HG02610 (cell line): Measurements from ENCODE around the gene RAD52.

Experiments used
- ATAC-seq: cut with Tn5 transposase; IDR thresholded peaks from one replicate; pipeline ENCODE4 v1.9.1; 2021; ENCODE audit warnings: mild to moderate bottlenecking, moderate library complexity; ENCODE audit not compliant: unreplicated experiment

RAD52 gene

DNA sequence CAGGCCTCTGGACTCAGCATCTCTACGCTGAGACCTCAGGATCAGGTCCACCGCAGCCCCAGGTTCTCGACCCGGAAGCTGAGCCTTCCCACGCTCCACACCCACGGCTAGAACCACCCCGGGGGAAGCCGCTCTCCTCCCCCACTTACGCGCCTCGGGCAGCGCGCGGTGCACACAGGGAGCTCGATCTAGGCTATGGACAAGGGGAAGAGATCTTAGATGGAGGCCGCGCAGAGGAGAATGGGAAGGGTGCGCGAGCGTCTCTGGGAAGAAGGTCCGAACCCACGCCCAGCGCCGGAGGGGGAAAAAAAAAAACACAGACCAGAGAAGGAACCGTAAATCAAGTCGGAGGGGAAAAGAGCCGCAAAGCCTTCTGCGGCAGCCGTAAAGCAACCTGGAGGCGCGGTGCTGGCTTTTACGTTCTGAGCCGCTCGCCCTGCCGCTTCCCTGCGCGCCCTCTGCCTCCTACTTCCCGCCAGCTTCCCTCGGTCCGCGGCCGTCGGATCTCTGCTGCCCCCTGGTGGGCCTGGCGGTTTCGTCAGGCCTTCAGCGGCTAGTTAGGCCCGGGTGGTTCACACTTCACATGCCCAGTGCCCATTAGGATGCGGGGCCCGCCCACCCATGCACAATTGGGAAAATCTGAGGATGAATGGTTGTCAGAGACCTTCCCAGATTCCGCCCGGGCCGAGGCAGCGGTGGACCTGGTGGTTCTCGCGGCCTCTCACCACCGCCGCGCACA lies at the start of gene RAD52:
TSS of gene RAD52 (minus strand) at position 242 of the 739 bp plus-strand sequence. CDS start 16,636 bp downstream, outside the sequence.
- peak; percentile 78 for ATAC-seq

DNA sequence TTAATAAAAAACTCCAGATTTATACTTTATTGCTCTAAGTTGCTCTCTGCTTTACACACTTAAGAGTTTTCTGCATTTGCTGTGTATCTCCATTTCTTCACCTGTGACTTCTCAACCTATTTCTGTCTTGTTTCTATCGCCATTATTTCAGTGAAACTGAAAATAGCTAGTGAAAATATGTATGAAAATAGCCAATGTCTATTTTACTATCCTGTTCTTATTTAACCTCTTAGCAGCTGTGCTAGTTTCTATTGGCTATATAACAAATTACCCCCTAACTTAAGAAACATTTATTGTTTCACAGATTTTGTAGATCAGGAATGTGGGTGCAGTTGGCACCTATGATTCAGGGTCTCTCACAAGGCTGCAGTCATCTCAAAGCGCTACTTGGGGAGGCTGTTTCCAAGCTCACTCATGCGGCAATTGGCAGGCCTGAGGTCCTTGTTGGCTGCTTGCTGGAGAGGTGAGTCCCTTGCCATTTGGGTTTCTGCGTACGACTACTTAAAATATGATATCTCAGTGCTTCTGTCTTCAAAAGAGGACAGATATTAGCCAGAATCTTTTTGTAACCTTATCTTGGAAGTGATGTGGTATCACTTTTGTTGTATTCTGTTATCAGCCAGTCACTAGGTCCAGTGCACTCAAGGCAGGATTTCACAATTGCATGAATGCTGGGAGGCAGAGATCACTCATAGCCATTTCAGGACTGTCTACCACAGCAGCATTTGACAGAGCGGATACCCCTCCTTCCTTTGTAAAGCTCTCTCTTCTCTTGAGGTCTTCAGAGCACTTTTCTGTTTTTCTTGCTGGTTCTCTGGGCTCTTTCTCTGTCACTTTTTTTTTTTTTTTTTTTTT lies 48.8 kb upstream of the RAD52 start:
- ATAC-seq = no peak

DNA sequence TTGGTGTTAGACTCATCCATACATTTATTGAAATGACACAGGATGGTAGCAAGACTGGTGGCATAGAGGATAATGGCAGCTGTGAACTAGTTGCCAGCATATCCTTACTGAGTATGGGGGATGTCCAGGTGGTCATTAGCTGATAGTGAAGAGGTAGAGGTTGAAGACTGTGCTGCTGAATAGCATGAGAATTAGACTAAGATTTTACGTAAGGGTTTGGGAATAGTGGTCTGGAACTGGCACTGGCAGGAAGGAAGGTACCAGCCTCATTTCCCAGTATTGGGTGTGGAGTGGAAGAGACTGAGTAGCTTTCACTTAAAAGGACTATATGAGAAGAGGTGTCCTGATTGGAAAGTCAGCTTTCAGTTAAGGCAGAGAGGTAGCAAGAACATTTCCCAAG lies 48.0 kb upstream of the RAD52 start:
- no peak for ATAC-seq

DNA sequence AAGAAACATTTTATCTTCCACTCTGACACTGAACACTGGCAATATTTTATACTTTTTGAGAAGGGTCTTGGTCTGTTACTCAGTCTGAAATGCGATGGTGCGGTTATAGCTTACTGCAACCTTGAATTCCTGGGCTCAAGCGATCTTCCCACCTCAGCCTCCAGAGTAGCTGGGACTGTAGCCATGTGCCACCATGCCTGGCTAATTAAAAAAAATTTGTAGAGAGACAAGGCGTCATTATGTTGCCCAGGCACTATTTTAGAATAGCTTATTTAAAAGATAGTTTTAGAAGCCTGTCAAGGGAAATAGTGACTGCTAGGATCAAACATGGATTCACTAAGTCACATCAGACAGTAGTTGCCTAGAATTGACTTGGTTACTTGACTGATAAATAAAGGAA lies 47.4 kb upstream of the RAD52 start:
- no peak for ATAC-seq

DNA sequence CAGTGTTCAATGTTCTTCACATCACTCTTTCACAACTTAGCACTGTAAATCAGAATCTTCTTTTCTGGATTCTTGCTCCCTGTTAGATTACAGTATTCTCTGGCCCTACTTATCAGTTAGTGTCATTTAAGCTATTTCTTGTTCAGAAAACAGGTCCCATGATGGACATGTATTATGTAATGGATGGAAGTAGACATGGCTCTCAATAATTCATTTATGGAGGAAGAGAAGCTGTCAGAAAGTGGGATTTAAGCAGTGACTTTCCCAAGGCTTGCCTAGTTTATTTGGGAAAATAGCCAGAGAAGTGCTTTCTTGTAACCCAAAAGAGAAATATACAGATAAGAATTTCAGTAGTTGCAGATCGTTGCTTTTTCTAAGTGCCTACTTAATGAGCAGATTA lies 43.2 kb upstream of the RAD52 start:
- no peak for ATAC-seq

DNA sequence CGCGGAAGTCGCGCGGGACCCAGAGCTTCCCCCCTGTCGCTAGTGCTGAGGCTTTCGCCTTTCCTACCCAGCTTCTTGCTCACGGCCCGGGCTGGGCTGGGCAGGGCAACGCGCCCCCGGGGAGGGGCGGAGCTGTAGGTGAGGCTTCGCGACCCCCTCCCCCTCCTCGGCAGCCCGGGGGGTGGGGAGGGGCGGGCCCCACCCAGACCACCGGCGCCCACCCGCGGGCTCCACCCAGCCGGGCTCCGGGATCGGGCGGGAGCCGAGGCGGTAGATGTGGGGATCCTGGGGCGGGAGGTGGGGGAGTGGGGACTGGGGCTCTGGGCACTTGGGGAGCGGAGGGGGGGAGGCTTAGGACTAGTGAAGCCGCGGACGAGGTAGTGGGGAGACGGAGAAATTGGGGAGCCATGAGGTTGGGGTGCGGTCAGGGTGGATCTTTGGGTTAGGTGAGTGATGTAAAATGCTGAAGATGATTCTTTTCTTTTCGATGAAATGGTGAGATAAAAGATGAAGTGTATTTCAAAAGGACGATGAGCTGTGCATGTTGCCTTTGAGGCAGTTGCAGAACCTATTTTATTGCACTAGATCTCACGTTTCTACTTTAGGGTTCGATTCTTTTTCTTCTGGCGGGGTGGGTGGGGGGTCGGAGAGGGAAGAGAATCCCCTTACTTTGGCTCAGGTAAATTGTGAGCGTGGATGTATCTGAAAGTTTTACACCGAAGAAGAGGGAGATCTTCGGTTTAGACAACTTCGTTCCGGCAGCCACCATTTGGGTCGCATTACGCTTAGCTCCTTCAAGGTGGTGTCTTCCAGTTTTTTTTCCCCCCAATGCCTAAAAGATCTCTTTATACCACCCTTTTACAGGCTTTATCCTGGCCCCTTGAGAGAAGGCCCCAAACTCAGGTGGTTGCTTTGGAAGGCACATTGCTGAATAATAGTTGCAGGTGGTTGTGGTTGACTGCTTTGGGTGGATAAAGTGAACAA lies 42.1 kb upstream of the RAD52 start:
- peak; percentile 47 for ATAC-seq

DNA sequence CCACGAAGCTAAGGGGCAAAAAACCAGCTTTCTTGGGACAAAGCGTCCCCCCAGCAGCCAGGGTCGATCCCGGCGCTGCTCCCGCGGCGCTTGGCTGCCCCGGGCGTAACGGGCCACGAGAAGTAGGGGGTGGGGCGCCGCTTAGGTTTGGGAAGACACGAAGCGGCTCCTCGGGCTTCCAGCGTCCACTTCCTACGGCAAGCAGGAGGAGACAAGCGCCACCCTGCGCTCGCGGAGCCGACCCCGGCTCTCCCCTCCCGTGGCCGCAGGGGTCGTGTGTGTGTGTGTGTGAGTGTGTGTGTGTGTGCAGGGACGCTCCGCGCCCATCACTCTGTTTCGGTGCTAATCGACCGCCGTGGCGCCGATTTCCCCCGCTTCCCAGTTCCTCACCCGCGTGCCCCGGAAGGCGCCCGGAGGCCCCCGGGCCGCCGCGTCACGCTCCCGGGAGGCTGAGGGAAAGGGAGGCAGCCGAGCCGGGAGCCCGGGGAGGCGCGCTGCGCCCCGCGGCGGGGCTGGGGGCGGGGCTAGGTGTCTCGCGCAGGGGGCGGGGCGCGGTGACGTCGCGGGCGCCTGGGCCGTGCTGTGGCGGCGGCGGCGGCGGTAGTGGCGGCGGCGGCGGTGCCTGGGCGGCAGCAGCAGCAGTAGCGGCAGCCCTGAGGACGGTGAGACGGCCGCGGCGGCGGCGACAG lies 41.3 kb upstream of the RAD52 start, which contains the start of gene ERC1:
TSS of gene ERC1 (plus strand) at position 563 of the 689 bp plus-strand sequence. CDS start 36,681 bp downstream, outside the sequence.
- peak; percentile 85 for ATAC-seq

DNA sequence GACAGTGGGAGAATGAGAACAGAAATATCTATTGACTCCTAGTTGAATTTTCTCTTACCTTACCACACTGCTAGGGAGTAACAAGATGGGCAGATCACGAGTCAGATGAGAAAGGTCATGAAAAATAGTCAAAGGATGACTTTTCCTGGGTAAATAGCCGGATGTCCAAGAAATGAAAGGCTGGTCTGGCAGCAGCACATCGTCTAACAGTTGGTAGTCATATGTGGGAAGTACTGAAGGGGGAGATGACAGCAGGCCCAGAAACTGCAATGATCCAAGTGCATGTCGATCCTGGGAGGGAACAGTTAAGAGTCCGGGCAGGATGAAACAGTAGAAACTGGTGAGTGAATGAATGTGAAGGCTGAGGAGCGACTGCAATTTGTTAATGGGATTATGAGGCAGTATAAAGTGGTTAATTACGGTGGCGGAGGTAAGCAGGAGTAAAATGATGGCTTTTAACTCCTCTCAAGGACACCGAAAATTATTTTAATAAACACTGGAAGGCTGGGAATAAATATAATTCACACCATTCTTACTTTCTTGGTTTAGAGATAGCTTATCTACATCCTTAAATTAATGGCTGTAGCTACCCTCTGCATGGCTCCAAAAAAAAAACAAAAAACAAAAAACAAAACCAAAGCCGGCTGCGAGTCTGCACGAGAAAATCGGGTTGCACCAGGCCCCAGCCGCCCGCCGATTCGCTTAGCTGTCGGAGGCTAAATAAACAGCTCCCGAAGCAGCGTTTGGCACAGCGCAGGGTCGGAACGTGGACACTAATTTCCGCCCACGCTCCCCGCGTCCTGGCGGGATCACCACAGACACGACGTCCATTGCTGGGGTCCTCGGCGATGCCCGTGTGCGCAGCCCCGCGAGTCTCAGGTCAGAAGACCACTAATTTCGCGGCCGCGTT lies 40.5 kb upstream of the RAD52 start:
- no peak for ATAC-seq

DNA sequence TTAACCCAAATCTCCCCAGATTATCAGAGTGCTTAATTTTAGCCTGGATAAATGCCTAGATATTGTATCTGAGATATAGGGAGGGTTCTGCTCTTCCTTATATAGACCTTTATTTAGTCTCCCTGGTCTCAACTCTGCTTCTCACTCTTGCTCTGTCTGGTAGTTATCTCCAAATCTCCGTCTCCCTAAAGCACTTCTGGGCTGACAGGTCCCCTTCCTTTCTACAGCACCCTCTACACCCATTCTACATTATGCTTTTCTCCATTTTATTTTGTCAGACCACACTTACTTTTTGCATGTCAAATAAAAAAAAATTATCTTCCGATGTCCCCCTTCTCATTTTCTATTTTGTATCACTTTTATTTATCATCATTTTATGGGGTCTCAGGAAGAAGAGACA lies 39.6 kb upstream of the RAD52 start:
- no peak for ATAC-seq

DNA sequence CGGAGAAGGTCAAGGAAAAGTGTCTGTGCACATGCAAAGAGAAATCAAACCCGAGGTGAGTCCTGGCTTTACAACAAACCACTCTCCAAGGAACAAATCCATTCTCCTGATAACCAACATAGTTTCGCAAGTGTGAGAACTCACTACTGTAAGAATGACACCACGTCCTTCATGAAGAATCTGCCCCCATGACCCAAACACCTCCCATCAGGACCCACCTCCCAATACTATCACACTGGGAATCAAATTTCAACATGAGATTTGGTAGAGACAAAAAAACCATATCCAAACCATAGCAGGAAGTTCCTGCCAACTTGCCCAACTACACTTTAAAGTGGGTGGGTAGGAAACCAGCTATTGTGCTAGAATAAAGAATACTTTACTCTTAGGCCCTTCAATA lies 39.2 kb upstream of the RAD52 start:
- no peak for ATAC-seq

DNA sequence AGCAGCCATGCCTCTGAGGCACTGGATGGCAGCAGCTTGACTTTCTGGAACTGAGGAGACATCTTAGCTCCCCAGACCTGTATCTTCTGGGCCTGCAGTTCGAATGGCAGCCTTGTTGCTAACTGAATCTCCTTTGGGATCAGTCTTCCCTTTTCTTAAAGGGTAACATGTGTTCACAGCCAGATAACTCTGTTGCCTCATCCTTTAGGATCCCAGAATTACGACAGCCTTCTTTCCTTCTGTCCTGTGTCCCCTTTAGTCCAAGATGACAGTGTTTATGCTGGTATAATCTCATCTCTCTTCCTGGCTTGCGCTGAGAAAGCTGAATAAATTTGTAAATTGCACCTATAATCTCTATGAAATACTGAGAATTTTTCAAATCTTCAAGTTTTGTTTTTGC lies 32.5 kb upstream of the RAD52 start:
- no peak for ATAC-seq

DNA sequence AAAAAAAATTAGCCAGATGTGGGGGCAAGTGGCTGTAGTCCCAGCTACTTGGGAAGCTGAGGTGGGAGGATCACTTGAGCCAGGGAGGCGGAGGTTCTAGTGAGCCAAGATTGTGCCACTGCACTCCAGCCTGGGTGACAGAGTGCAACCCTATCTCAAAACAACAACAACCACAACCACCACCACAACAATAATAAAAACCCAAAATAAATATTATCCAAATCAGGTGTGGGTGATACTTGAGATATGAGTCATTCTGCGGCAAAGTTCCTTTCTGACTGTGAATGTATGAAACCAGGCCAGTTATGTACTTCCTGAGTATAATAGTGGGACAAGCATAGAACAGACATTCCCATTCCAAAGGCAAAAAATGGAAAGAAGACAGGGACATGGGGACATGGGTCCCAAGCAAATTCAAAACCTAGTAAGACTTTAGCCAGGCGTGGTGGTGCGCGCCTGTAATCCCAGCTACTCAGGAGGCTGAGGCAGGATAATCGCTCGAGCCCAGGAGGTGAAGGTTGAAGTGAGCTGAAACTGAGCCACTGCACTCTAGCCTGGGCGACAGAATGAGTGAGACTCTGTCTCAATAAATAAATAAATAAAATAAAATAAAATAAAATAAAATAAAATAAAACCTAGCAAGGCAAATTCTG lies 31.8 kb upstream of the RAD52 start:
- no peak for ATAC-seq

DNA sequence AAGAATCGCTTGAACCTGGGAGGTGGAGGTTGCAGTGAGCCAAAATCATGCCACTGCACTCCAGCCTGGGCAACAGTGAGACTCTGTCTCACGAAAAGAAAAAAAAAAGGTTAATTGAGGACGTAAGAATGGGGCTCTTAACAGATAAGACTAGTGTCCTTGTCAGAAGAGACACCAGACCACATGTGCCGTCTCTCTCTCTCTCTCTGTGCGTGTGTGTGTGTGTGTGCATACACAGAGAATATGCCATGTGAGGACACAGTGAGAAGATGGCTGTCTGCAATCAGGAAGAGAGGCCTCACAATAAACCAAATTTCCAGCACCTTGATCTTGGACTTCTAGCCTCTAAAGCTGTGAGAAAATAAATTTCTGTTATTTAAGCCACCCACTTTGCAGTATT lies 29.9 kb upstream of the RAD52 start:
- ATAC-seq = no peak

DNA sequence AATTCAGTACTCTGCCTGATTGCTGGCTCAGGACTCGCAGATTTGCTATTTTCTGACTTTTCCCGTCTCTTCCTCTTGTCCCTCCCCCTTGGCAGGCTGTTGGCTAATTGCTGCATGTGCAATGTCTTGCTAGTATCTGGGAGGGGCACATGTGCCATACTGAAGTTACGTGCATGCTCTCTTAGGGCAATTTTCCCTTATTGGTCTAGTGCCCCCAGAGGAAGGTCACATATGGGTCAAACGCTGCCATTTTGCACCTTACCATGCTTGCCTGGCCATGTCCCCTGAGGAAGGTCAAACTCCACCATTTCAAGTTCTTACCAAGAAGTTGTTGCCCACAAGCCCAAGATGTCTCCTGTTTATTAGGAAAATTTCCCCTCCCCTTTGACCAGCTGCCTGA lies 27.7 kb upstream of the RAD52 start:
- ATAC-seq = no peak

DNA sequence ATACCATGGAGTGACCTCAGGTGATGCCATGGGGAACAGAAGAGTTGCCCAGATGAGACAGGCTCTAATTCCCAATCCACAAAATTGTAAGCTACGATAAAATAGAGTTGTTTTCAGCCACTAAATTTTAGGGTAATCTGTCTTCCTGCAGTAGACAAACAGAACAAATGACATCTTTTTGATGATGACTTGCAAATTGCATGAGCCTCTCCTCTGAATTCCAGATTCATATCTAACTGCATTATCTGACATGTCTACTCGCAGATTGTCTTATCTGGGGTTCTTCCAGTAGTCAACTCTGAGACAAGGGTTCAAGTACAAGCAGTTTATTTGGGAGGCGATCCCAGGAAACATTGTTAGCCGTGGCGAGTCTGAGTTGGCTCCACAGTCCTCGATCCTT lies 27.1 kb upstream of the RAD52 start:
- no peak for ATAC-seq

DNA sequence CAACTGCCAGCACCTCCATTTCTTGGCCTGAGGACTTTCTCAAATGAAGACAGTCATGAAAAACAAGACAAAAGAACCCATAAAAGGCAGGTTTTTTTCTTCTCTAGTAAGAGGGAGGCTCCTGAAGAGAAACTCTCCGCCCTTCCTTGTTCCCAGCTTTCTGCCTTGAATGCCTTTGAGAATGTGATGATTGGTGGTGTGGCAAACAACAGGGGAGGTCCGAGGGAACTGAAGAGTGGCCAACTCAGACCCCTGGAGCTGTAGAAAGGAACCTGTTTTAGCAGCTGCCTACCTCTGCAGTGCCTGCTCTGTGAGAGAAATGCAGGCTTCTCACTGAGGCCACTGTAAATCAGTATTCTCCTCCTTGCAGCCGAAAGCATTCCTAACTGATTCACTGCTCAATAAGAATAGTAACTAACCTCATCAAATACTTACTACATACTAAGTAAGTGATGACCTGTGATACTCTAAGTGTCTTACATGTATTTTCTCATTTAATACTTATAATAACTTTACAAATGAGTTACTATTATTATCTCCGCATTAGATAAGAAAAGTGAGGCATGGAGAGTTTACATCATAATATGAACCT lies 24.9 kb upstream of the RAD52 start:
- ATAC-seq = no peak

DNA sequence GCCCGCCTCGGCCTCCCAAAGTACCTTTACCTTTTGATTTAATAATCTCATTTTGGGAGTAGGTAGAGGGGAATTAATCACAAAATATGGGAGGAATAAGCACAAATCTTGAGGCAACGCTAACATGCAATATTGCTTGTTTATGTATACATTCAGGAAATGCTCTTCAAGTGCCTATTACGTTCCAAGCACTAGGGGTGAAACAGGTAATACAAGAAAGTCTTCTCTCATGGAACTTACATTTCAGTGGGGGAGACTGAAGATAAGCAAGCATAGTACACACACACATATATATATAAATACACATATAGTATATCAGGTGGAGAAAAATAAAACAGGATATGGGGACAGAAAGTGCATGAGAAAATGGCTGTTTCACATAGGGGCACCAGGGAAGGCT lies 22.5 kb upstream of the RAD52 start:
- no peak for ATAC-seq

DNA sequence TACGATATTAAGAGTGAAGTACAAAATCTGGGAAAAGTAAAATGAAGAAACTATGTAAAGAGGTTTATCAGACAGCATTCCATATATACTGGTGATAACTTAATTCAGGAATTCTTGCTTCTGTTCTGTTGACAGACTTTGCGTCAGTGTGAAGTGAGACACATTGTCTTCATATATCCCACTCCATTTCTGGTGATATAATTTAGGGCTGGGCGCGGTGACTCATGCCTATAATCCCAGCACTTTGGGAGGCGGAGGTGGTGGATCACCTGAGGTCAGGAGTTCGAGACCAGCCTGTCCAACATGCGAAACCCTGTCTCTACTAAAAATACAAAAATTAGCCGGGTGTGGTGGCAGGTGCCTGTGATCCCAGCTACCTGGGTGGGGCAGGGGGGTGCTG lies 20.3 kb upstream of the RAD52 start:
- ATAC-seq = no peak
